ENCODE results near the gene KAZN. TPM values are rescaled to one million over a fixed set of nuclear protein-coding genes. Genes with fewer than 3 reads are reported as not detected.

Gene KAZN
- total RNA-seq, 1 experiment from 2014 or later = 15.6 TPM

DNA sequence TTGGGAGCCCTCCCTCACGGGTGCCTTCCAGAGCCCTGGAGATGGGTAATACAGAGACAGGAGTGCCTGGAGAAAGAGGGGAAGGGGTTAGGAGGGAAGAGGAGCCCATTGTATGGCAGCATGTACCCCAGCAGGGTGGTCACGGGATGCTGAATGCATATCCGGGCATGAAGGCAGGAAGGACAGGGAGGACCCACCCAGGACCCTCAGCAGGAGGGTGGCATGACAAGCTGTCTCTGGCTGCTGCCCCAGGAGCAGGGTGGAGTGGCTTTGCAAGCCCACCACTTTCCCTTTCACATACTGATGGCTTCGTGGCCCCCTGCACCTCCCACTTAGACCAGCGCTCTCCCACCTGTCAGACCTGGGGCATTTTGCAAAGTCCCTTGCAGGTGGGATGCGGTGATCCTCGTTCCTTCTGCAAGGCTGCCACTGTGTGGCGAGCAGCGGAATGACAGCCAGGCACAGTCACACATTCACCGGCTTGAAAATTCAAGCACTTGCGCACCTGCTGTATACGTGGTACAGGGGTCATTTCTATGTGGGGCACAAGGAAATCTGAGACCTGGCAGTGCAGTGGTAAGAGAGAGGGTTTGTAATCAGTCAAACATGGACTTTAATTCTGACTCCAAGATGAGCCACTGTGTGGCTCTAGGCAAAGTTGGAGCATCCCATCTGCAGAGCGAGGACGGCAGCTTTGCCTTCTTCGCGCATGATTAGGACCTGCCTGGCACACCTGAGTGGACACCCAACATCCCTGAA is 501.8 kb downstream of the KAZN start:
- TF ChIP-seq, protein P1, sequence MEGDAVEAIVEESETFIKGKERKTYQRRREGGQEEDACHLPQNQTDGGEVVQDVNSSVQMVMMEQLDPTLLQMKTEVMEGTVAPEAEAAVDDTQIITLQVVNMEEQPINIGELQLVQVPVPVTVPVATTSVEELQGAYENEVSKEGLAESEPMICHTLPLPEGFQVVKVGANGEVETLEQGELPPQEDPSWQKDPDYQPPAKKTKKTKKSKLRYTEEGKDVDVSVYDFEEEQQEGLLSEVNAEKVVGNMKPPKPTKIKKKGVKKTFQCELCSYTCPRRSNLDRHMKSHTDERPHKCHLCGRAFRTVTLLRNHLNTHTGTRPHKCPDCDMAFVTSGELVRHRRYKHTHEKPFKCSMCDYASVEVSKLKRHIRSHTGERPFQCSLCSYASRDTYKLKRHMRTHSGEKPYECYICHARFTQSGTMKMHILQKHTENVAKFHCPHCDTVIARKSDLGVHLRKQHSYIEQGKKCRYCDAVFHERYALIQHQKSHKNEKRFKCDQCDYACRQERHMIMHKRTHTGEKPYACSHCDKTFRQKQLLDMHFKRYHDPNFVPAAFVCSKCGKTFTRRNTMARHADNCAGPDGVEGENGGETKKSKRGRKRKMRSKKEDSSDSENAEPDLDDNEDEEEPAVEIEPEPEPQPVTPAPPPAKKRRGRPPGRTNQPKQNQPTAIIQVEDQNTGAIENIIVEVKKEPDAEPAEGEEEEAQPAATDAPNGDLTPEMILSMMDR (conservative IDR thresholded peaks at IDR 0.05) = peak; percentile 88
- no peak for TF ChIP-seq EZH2 (IDR thresholded peaks at IDR 0.05; ENCODE audit: low read depth)
- BruUV-seq (replicated peaks) = no TSS peak
- Histone ChIP-seq H3K27ac (no peak overlapping the region), H3K27me3 (ENCODE audit: insufficient read depth, low read depth) (no peaks in the 10 kb centered on the region), H3K79me2 (ENCODE audit: low read depth) (no peaks in the 10 kb centered on the region), H3K9me2 (ENCODE audit: insufficient read depth) (no peaks in the 10 kb centered on the region), H2AFZ (no peak overlapping the region), H3F3A (ENCODE audit: insufficient read depth, low read depth) (0 out of 2 replicates have a peak, but pooled peaks cover 4% of the 10 kb centered on the region), H3K4me3 (no peak overlapping the region), H3K9me3 (ENCODE audit: insufficient read depth, low read depth) (no peaks in the 10 kb centered on the region), H3K4me2 (no peak overlapping the region), H3K4me1 (replicated peaks; ENCODE audit: insufficient read depth) (no peaks in the 10 kb centered on the region), H4K20me1 (ENCODE audit: insufficient read depth) (no peaks in the 10 kb centered on the region), H3K36me3 (ENCODE audit: low read depth) (no peaks in the 10 kb centered on the region)
- CTCF ChIA-PET = interaction anchor here (0.6 to 0.7 kb wide), 2 partner anchors 64 to 1082 kb away, joined by 3 to 4 read pairs; no protein-coding TSS in a partner anchor
- intact Hi-C loops (cut with micrococcal nuclease; ENCODE audit: unreplicated experiment) = loop anchor here (1.0 to 10.0 kb wide), 3 partner anchors 54 to 267 kb away; no protein-coding TSS in a partner anchor
- peak; percentile 39 to 68 for DNase-seq
- POLR2A ChIA-PET (ENCODE audit: unreplicated experiment) = no interaction called here

DNA sequence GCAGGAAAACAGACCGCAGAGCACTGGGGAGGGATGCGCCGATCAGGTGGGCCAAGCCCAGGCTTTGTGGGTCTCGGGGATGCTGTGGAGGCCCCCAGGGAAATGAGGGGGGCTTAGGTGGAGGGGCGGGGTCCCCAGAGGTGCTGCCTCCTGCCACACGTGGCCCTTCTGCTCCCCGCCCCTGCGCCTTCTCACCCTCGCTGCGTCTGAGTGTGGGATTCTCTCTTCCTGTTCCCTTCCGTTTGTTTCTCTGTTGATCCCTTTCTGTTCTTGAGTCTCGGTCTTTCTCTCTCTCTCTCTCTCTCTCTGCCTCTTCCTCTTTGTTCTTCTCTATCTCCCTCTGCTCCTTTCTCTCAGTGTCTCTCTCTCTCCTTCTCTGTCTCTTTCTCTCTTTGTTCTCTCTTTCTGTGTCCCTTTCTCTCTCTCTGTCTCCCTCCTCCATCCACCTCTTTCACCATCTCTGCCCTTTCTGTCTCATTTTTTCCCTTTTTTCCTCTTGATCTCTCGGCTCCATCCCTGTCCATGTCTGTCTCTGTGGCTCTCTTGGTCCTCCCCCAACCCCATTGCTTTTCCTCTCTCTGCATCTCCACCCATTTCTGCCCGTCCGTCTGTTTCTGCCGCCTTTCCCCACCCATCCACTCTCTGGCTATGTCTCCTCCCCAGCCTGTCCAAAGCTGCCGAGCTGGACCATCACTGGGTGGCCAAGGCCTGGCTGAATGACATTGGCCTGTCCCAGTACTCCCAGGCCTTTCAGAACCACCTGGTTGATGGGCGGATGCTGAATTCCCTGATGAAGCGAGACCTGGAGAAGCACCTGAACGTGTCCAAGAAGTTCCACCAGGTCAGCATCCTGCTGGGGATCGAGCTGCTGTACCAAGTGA is 502.6 kb downstream of the KAZN start:
- TF ChIP-seq, protein P1 (conservative IDR thresholded peaks at IDR 0.05) = no peak
- TF ChIP-seq EZH2 (IDR thresholded peaks at IDR 0.05; ENCODE audit: low read depth) = no peak
- intact Hi-C loops (cut with micrococcal nuclease; ENCODE audit: unreplicated experiment) = loop anchor here (1.0 to 10.0 kb wide), 3 partner anchors 55 to 268 kb away; no protein-coding TSS in a partner anchor
- DNase-seq = no peak
- Histone ChIP-seq H3K27ac (no peak overlapping the region), H3K4me1 (replicated peaks; ENCODE audit: insufficient read depth) (no peaks in the 10 kb centered on the region), H3F3A (ENCODE audit: insufficient read depth, low read depth) (0 out of 2 replicates have a peak, but pooled peaks cover 4% of the 10 kb centered on the region), H3K36me3 (ENCODE audit: low read depth) (no peaks in the 10 kb centered on the region), H3K4me3 (no peak overlapping the region), H3K9me2 (ENCODE audit: insufficient read depth) (no peaks in the 10 kb centered on the region), H3K4me2 (no peak overlapping the region), H3K79me2 (ENCODE audit: low read depth) (no peaks in the 10 kb centered on the region), H3K27me3 (ENCODE audit: insufficient read depth, low read depth) (no peaks in the 10 kb centered on the region), H3K9me3 (ENCODE audit: insufficient read depth, low read depth) (no peaks in the 10 kb centered on the region), H2AFZ (no peak overlapping the region), H4K20me1 (ENCODE audit: insufficient read depth) (no peaks in the 10 kb centered on the region)
- no TSS peak for BruUV-seq (replicated peaks)
- ChIA-PET POLR2A (ENCODE audit: unreplicated experiment) (no interaction called here), CTCF (no interaction called here)

DNA sequence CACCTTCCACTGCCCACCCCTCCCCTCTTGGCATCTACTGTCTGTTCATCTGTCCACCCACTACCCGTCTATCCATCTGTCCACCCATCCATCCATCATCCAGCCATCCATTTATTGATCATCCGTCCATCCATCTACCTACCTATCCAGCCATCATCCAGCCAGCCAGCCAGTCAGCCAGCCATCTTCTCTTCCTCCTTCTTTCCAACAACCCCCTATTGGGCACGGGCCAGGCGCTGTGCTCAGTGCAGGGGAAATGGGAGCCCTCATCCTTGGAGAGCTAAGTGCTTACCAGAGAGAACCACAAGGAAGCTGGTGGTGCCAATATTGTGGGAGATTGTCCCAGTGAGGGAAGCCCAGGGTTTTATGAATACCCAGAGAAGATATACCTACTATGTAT is 503.3 kb downstream of the KAZN start:
- Histone ChIP-seq H3K4me3 (no peak overlapping the region), H2AFZ (no peak overlapping the region), H3K9me2 (ENCODE audit: insufficient read depth) (no peaks in the 10 kb centered on the region), H3K4me2 (no peak overlapping the region), H4K20me1 (ENCODE audit: insufficient read depth) (no peaks in the 10 kb centered on the region), H3K4me1 (replicated peaks; ENCODE audit: insufficient read depth) (no peaks in the 10 kb centered on the region), H3K79me2 (ENCODE audit: low read depth) (no peaks in the 10 kb centered on the region), H3K27ac (no peak overlapping the region), H3F3A (ENCODE audit: insufficient read depth, low read depth) (0 out of 2 replicates have a peak, but pooled peaks cover 4% of the 10 kb centered on the region), H3K36me3 (ENCODE audit: low read depth) (no peaks in the 10 kb centered on the region), H3K27me3 (ENCODE audit: insufficient read depth, low read depth) (no peaks in the 10 kb centered on the region), H3K9me3 (ENCODE audit: insufficient read depth, low read depth) (no peaks in the 10 kb centered on the region)
- DNase-seq = no peak
- TF ChIP-seq, protein P1 (conservative IDR thresholded peaks at IDR 0.05) = no peak
- no peak for TF ChIP-seq EZH2 (IDR thresholded peaks at IDR 0.05; ENCODE audit: low read depth)
- ChIA-PET CTCF (no interaction called here), POLR2A (ENCODE audit: unreplicated experiment) (no interaction called here)
- no TSS peak for BruUV-seq (replicated peaks)
- intact Hi-C loops (cut with micrococcal nuclease; ENCODE audit: unreplicated experiment) = loop anchor here (2.0 to 10.0 kb wide), 2 partner anchors 177 to 269 kb away; no protein-coding TSS in a partner anchor
